K562 (cell line): ENCODE measurements around the gene SZT2. TPM values are rescaled to one million over a fixed set of nuclear protein-coding genes. Genes with fewer than 3 reads are reported as not detected.

ENCODE experiments used
- CCAR2 ChIP-seq: fragments of 200-400 bp; formaldehyde crosslinking; IDR thresholded peaks from 2 replicates; pipeline ENCODE4 v1.6.1; 2017; ENCODE audit warnings: mild to moderate bottlenecking, low read depth, low read length
- CTBP1 ChIP-seq: fragments of 450-650 bp; IDR thresholded peaks from 2 replicates; pipeline ENCODE4 v1.6.1; 2016; ENCODE audit warnings: borderline replicate concordance
- EHMT2 ChIP-seq: fragments of 450-650 bp; IDR thresholded peaks from 2 replicates; pipeline ENCODE4 v1.6.1; 2018; ENCODE audit warnings: antibody characterized with exemption
- IRF1 ChIP-seq: sonication (generic); formaldehyde crosslinking; IDR thresholded peaks from 2 replicates; pipeline ENCODE4 v1.8.0; 2022; ENCODE audit warnings: missing genetic modification reagents, mild to moderate bottlenecking, borderline replicate concordance
- NR0B1 ChIP-seq: fragments of 450-650 bp; IDR thresholded peaks from one replicate; pipeline ENCODE4 v1.6.1; 2018; ENCODE audit warnings: mild to moderate bottlenecking, moderate library complexity; ENCODE audit not compliant: partially characterized antibody
- PTRF ChIP-seq: fragments of 450-650 bp; IDR thresholded peaks from 2 replicates; pipeline ENCODE4 v1.6.1; 2016; ENCODE audit warnings: mild to moderate bottlenecking, missing genetic modification characterization, missing compliant biosample characterization
- RBM34 ChIP-seq: fragments of 200-400 bp; formaldehyde crosslinking; IDR thresholded peaks from 2 replicates; pipeline ENCODE4 v1.6.1; 2018; ENCODE audit warnings: low read length, borderline replicate concordance; ENCODE audit not compliant: insufficient read depth
- SMAD1 ChIP-seq: fragments of 150-350 bp; IDR thresholded peaks from 2 replicates; pipeline ENCODE4 v1.6.1; 2014; ENCODE audit warnings: low read length, low read depth; ENCODE audit not compliant: partially characterized antibody
- STAT5A ChIP-seq: IDR thresholded peaks from 2 replicates; pipeline ENCODE4 v1.6.1; 2012; ENCODE audit warnings: low read length, inconsistent platforms, borderline replicate concordance
- TCF7 ChIP-seq: sonication (generic); IDR thresholded peaks from 2 replicates; pipeline ENCODE4 v1.6.1; 2016; ENCODE audit warnings: antibody characterized with exemption, borderline replicate concordance
- ZNF140 ChIP-seq: fragments of 250-450 bp; sonication (Bioruptor Pico); IDR thresholded peaks from 2 replicates; pipeline ENCODE4 v1.8.0; 2021; ENCODE audit warnings: moderate library complexity, mild to moderate bottlenecking, inconsistent platforms
- polyA plus RNA-seq, 8 experiments: library from polyadenylated mRNA; depleted of rRNA in 4 of 8; stranded (reverse) in 5 of 8; unstranded in 3 of 8; fragments of >200 nt; fragmentation: Nextera tagmentation in 2 of 8; fragmentation: Illumina TruSeq in 1 of 8; extraction: Ambion mirVana in 2 of 8; extraction: Trizol in 1 of 8; gene quantifications; 2 replicates each; pipeline versions ENCODE4 v1.2.1 to v1.2.3, GENCODE V29; 2011 to 2014; ENCODE audit warnings: inconsistent platforms in 1 of 8, missing spikeins in 1 of 8
- total RNA-seq, 7 experiments: library from RNA; depleted of rRNA in 6 of 7; stranded (reverse); fragments of >200 nt in 6 of 7; fragmentation: Illumina TruSeq in 2 of 7; extraction: Trizol in 2 of 7; gene quantifications; 2 replicates each; pipeline versions ENCODE4 v1.2.1 to v1.2.3, GENCODE V29; 2011 to 2021; ENCODE audit warnings: low replicate concordance in 1 of 7
- TF ChIP-seq, protein P1 (sequence below): fragments of 250-450 bp; sonication (Bioruptor Pico); IDR thresholded peaks from 2 replicates; pipeline ENCODE4 v1.4.0; 2020
- TF ChIP-seq, protein P2 (sequence below), 3 experiments: IDR thresholded peaks in 2 of 3; conservative IDR thresholded peaks in 1 of 3; 2 replicates each; pipeline ENCODE4 v1.5.1; 2011 to 2012; ENCODE audit warnings: low read length in 3 of 3, mild to moderate bottlenecking in 3 of 3, control low read depth in 2 of 3, improper control_type of control experiment in 1 of 3, inconsistent platforms in 1 of 3, low read depth in 1 of 3, mixed read lengths in 1 of 3, moderate library complexity in 1 of 3; ENCODE audit not compliant: insufficient read depth in 2 of 3
- TF ChIP-seq, protein P3 (sequence below): IDR thresholded peaks from 2 replicates; pipeline ENCODE4 v1.6.1; 2016; ENCODE audit warnings: missing genetic modification characterization, missing compliant biosample characterization

Gene SZT2
- total and polyA plus RNA-seq, 9 of the 15 experiments (the other 6 are each of a cell fraction or from before 2014, with no cell fraction given): 0.88 to 31.0 (median 12.8) TPM

DNA sequence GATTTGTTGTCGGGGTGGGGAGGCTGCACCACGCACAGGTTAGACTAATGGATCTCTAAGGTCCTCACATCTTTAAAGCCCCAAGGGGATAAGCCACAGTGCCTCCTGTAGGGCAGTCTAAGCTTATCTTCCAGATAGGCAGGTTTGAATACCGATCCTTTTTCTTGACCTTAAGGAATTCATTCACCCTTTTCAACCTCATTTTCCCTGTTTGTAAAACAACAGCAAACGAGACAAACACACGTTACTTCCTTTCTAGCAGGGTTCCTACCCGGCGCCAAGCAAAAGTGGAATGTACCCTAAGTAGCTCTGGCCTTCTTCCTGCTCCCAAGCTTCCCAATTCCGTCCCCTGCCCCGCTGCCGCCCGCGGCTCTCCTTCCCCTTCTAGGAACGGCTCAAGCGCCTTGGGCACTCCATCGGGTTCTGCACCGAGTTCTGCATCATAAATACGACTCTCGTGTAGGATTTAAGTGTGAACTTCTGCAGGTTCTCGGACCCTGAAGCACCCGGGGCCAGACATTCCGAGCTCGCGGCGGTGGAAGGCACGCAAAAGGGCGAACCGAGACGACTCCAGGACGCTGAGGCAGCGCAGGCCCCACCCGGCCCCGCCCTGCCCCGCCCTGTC is 31.5 kb upstream of the SZT2 start (continued):
- TF ChIP-seq SMAD1: peak; percentile 30
- TF ChIP-seq ZNF140 (CRISPR knock-in tag): no peak
- no peak for TF ChIP-seq NR0B1
- TF ChIP-seq RBM34: no peak
- TF ChIP-seq CTBP1: peak; percentile 84
- TF ChIP-seq EHMT2: no peak
- TF ChIP-seq TCF7: no peak
- TF ChIP-seq, protein P1, sequence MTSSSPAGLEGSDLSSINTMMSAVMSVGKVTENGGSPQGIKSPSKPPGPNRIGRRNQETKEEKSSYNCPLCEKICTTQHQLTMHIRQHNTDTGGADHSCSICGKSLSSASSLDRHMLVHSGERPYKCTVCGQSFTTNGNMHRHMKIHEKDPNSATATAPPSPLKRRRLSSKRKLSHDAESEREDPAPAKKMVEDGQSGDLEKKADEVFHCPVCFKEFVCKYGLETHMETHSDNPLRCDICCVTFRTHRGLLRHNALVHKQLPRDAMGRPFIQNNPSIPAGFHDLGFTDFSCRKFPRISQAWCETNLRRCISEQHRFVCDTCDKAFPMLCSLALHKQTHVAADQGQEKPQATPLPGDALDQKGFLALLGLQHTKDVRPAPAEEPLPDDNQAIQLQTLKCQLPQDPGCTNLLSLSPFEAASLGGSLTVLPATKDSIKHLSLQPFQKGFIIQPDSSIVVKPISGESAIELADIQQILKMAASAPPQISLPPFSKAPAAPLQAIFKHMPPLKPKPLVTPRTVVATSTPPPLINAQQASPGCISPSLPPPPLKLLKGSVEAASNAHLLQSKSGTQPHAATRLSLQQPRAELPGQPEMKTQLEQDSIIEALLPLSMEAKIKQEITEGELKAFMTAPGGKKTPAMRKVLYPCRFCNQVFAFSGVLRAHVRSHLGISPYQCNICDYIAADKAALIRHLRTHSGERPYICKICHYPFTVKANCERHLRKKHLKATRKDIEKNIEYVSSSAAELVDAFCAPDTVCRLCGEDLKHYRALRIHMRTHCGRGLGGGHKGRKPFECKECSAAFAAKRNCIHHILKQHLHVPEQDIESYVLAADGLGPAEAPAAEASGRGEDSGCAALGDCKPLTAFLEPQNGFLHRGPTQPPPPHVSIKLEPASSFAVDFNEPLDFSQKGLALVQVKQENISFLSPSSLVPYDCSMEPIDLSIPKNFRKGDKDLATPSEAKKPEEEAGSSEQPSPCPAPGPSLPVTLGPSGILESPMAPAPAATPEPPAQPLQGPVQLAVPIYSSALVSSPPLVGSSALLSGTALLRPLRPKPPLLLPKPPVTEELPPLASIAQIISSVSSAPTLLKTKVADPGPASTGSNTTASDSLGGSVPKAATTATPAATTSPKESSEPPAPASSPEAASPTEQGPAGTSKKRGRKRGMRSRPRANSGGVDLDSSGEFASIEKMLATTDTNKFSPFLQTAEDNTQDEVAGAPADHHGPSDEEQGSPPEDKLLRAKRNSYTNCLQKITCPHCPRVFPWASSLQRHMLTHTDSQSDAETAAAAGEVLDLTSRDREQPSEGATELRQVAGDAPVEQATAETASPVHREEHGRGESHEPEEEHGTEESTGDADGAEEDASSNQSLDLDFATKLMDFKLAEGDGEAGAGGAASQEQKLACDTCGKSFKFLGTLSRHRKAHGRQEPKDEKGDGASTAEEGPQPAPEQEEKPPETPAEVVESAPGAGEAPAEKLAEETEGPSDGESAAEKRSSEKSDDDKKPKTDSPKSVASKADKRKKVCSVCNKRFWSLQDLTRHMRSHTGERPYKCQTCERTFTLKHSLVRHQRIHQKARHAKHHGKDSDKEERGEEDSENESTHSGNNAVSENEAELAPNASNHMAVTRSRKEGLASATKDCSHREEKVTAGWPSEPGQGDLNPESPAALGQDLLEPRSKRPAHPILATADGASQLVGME (CRISPR knock-in tag): no peak
- TF ChIP-seq IRF1 (CRISPR knock-in tag): no peak
- TF ChIP-seq CCAR2: no peak
- TF ChIP-seq, protein P2, sequence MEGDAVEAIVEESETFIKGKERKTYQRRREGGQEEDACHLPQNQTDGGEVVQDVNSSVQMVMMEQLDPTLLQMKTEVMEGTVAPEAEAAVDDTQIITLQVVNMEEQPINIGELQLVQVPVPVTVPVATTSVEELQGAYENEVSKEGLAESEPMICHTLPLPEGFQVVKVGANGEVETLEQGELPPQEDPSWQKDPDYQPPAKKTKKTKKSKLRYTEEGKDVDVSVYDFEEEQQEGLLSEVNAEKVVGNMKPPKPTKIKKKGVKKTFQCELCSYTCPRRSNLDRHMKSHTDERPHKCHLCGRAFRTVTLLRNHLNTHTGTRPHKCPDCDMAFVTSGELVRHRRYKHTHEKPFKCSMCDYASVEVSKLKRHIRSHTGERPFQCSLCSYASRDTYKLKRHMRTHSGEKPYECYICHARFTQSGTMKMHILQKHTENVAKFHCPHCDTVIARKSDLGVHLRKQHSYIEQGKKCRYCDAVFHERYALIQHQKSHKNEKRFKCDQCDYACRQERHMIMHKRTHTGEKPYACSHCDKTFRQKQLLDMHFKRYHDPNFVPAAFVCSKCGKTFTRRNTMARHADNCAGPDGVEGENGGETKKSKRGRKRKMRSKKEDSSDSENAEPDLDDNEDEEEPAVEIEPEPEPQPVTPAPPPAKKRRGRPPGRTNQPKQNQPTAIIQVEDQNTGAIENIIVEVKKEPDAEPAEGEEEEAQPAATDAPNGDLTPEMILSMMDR (IDR thresholded peaks at IDR 0.05 in 2 of 3, conservative IDR thresholded peaks at IDR 0.05 in 1 of 3; ENCODE audit: insufficient read depth in 2 of 3, low read depth in 1 of 3, low read length in 3 of 3): peak; percentile 51 to 85 (median 80)
- no peak for TF ChIP-seq PTRF (tag)
- TF ChIP-seq, protein P3, sequence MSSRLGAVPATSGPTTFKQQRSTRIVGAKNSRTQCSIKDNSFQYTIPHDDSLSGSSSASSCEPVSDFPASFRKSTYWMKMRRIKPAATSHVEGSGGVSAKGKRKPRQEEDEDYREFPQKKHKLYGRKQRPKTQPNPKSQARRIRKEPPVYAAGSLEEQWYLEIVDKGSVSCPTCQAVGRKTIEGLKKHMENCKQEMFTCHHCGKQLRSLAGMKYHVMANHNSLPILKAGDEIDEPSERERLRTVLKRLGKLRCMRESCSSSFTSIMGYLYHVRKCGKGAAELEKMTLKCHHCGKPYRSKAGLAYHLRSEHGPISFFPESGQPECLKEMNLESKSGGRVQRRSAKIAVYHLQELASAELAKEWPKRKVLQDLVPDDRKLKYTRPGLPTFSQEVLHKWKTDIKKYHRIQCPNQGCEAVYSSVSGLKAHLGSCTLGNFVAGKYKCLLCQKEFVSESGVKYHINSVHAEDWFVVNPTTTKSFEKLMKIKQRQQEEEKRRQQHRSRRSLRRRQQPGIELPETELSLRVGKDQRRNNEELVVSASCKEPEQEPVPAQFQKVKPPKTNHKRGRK: no peak
- TF ChIP-seq STAT5A: no peak
